WTC11 (cell line): Measurements from ENCODE around the gene PKD2L1. TPM values are rescaled to one million over a fixed set of nuclear protein-coding genes. Genes with fewer than 3 reads are reported as not detected.

Experiments
- ATAC-seq: fragments of 200-7000 bp; cut with Tn5 transposase; 2 replicates; pipeline ENCODE4 v1.10.0; 2021; ENCODE audit warnings: mild to moderate bottlenecking, moderate library complexity
- CTCF ChIA-PET: fragments of 300-600 bp; sonication (Branson Sonifier 250); formaldehyde crosslinking; loops from one replicate; lab custom pipeline; 2021; ENCODE audit warnings: antibody characterized with exemption; lab: Charles Lee
- POLR2A ChIA-PET: fragments of 350-600 bp; sonication (Branson Sonifier 250); formaldehyde crosslinking; loops from one replicate; lab custom pipeline; 2021; ENCODE audit warnings: antibody characterized with exemption; lab: Charles Lee
- DNase-seq: peaks from one replicate; pipeline ENCODE4 v3.0.0; 2021; ENCODE audit warnings: low spot score
- H3K27ac Mint-ChIP-seq: 2 replicates; pipeline ENCODE4 v1.8.0; 2021; ENCODE audit warnings: mixed read lengths
- H3K27me3 Mint-ChIP-seq: 2 replicates; pipeline ENCODE4 v1.8.0; 2021; ENCODE audit warnings: low read depth, mild to moderate bottlenecking, moderate library complexity, mixed read lengths
- H3K36me3 Mint-ChIP-seq: 2 replicates; pipeline ENCODE4 v1.8.0; 2021; ENCODE audit warnings: mixed read lengths
- H3K4me1 Mint-ChIP-seq: 2 replicates; pipeline ENCODE4 v1.8.0; 2022; ENCODE audit warnings: mixed read lengths
- H3K4me3 Mint-ChIP-seq: 2 replicates; pipeline ENCODE4 v1.8.0; 2021; ENCODE audit warnings: mild to moderate bottlenecking, moderate library complexity, mixed read lengths
- H3K9me3 Mint-ChIP-seq: 2 replicates; pipeline ENCODE4 v1.8.0; 2021; ENCODE audit warnings: mixed read lengths
- AR ChIP-seq: fragments of 250-450 bp; sonication (Bioruptor Pico); IDR thresholded peaks from 2 replicates; pipeline ENCODE4 v1.9.0; 2021; ENCODE audit warnings: mild to moderate bottlenecking
- CTCF ChIP-seq: fragments of 200-600 bp; IDR thresholded peaks from 2 replicates; pipeline ENCODE4 v1.8.0; 2022; ENCODE audit warnings: antibody characterized with exemption
- FOXP4 ChIP-seq: sonication (generic); formaldehyde crosslinking; IDR thresholded peaks from 2 replicates; pipeline ENCODE4 v1.8.0; 2022; ENCODE audit warnings: mild to moderate bottlenecking, missing genetic modification reagents
- GABPB1 ChIP-seq: sonication (generic); formaldehyde crosslinking; IDR thresholded peaks from 2 replicates; pipeline ENCODE4 v1.8.1; 2023; ENCODE audit warnings: mild to moderate bottlenecking, missing genetic modification reagents
- NR2C2 ChIP-seq: sonication (generic); formaldehyde crosslinking; IDR thresholded peaks from 2 replicates; pipeline ENCODE4 v1.8.0; 2022; ENCODE audit warnings: mild to moderate bottlenecking, missing genetic modification reagents
- PRDM15 ChIP-seq: sonication (generic); formaldehyde crosslinking; IDR thresholded peaks from 2 replicates; pipeline ENCODE4 v1.8.0; 2022; ENCODE audit warnings: missing genetic modification reagents
- STAT6 ChIP-seq: sonication (generic); formaldehyde crosslinking; conservative IDR thresholded peaks from 2 replicates; pipeline ENCODE4 v1.8.1; 2023; ENCODE audit warnings: mild to moderate bottlenecking, low read depth, missing genetic modification reagents, moderate library complexity
- TCF7 ChIP-seq: sonication (generic); formaldehyde crosslinking; IDR thresholded peaks from 2 replicates; pipeline ENCODE4 v1.8.0; 2022; ENCODE audit warnings: mild to moderate bottlenecking, low read depth, missing genetic modification reagents, moderate library complexity
- TEAD1 ChIP-seq: sonication (generic); formaldehyde crosslinking; IDR thresholded peaks from 2 replicates; pipeline ENCODE4 v1.8.0; 2022; ENCODE audit warnings: mild to moderate bottlenecking, missing genetic modification reagents
- USF1 ChIP-seq: sonication (generic); formaldehyde crosslinking; IDR thresholded peaks from 2 replicates; pipeline ENCODE4 v1.8.0; 2022; ENCODE audit warnings: mild to moderate bottlenecking, missing genetic modification reagents
- ZNF219 ChIP-seq: sonication (generic); formaldehyde crosslinking; IDR thresholded peaks from 2 replicates; pipeline ENCODE4 v1.8.0; 2023; ENCODE audit warnings: missing genetic modification reagents, mild to moderate bottlenecking, borderline replicate concordance
- ZNF263 ChIP-seq: sonication (generic); formaldehyde crosslinking; IDR thresholded peaks from 2 replicates; pipeline ENCODE4 v1.8.1; 2022; ENCODE audit warnings: low read depth, mild to moderate bottlenecking, moderate library complexity, missing genetic modification reagents
- ZNF317 ChIP-seq: sonication (generic); formaldehyde crosslinking; IDR thresholded peaks from 2 replicates; pipeline ENCODE4 v1.8.1; 2023; ENCODE audit warnings: low read depth, mild to moderate bottlenecking, moderate library complexity, missing genetic modification reagents, borderline replicate concordance
- ZNF423 ChIP-seq: fragments of 250-450 bp; sonication (Bioruptor Pico); IDR thresholded peaks from 2 replicates; pipeline ENCODE4 v2.1.2; 2022; ENCODE audit warnings: mild to moderate bottlenecking, moderate library complexity
- ZNF425 ChIP-seq: fragments of 250-450 bp; sonication (Bioruptor Pico); conservative IDR thresholded peaks from 2 replicates; pipeline ENCODE4 v1.9.0; 2021; ENCODE audit warnings: mild to moderate bottlenecking
- ZNF532 ChIP-seq: fragments of 250-450 bp; sonication (Bioruptor Pico); IDR thresholded peaks from 2 replicates; pipeline ENCODE4 v1.9.0; 2021; ENCODE audit warnings: mild to moderate bottlenecking, borderline replicate concordance
- total RNA-seq: library from RNA; stranded (reverse); gene quantifications from 3 replicates; pipeline ENCODE4 v1.2.3, GENCODE V29; 2021

Gene PKD2L1
- total RNA-seq, 1 experiment from 2014 or later: not detected

- ATAC-seq (no peak), DNase-seq (no peak)
- ChIA-PET POLR2A (no interaction called here), CTCF (interaction anchor here (1.5 kb wide), 1 partner anchor 16 kb away, joined by 5 read pairs; no protein-coding TSS in a partner anchor)
- H3K4me1 Mint-ChIP-seq: peaks cover 20% of the 10 kb centered on the region
- no peak overlapping the region for H3K27ac Mint-ChIP-seq
- H3K27me3 Mint-ChIP-seq: peaks cover 5% of the 10 kb centered on the region
- H3K9me3 Mint-ChIP-seq: no peaks in the 10 kb centered on the region
- peak overlapping the region; percentile 20; the same call in 1 of the 2 replicates for H3K4me3 Mint-ChIP-seq
- H3K36me3 Mint-ChIP-seq: peaks cover 3% of the 10 kb centered on the region; the same call in 1 of the 2 replicates
- TF ChIP-seq PRDM15 (CRISPR knock-in tag): no peak
- TF ChIP-seq ZNF423 (CRISPR knock-in tag): no peak
- TF ChIP-seq ZNF425: no peak
- no peak for TF ChIP-seq ZNF317 (CRISPR knock-in tag)
- TF ChIP-seq ZNF532 (CRISPR knock-in tag): no peak
- TF ChIP-seq TEAD1 (CRISPR knock-in tag): no peak
- no peak for TF ChIP-seq AR (CRISPR knock-in tag)
- no peak for TF ChIP-seq ZNF263 (CRISPR knock-in tag)
- no peak for TF ChIP-seq CTCF
- no peak for TF ChIP-seq USF1 (CRISPR knock-in tag)
- TF ChIP-seq NR2C2 (CRISPR knock-in tag): no peak
- no peak for TF ChIP-seq FOXP4 (CRISPR knock-in tag)
- no peak for TF ChIP-seq GABPB1 (CRISPR knock-in tag)
- no peak for TF ChIP-seq TCF7 (CRISPR knock-in tag)
- TF ChIP-seq STAT6 (CRISPR knock-in tag): no peak
- no peak for TF ChIP-seq ZNF219 (CRISPR knock-in tag)
Observed at GRCh38 chr10:100287756-100288155, 42.3 kb downstream of the PKD2L1 start.
